ENCODE measurements around the gene RAB22A. TPM values are rescaled to one million over a fixed set of nuclear protein-coding genes. Genes with fewer than 3 reads are reported as not detected.
A peak's percentile ranks its signal among the peaks of the same experiment; 100 is the strongest.

Gene RAB22A
- total RNA-seq, 1 experiment from 2014 or later, result 18.4 TPM

GRCh38 chr20:58340151-58340550 lies 30.6 kb downstream of the RAB22A start:
- no peak for TF ChIP-seq CTCF (IDR thresholded peaks at IDR 0.05; ENCODE audit: unreplicated experiment)
- H3K36me3 Mint-ChIP-seq (ENCODE audit: insufficient read depth, unreplicated experiment), result peaks cover 14% of the 10 kb centered on the region
- H3K4me3 Mint-ChIP-seq (ENCODE audit: unreplicated experiment), result no peak overlapping the region
- peak overlapping the region; percentile 81 for H3K27ac Mint-ChIP-seq (ENCODE audit: low read depth, unreplicated experiment)
- peaks cover 28% of the 10 kb centered on the region for H3K4me1 Mint-ChIP-seq (ENCODE audit: insufficient read depth, unreplicated experiment)
- BruUV-seq (replicated peaks), result no TSS peak
- no peaks in the 10 kb centered on the region for H3K27me3 Mint-ChIP-seq (ENCODE audit: insufficient read depth, unreplicated experiment)
- no peak for DNase-seq (ENCODE audit: unreplicated experiment)
- no peaks in the 10 kb centered on the region for H3K9me3 Mint-ChIP-seq (ENCODE audit: unreplicated experiment)
- CTCF ChIA-PET, result interaction anchor here (0.5 kb wide), 1 partner anchor 91 kb away, joined by 3 read pairs; no protein-coding TSS in a partner anchor
- intact Hi-C loops (cut with micrococcal nuclease), result no loop called here
- POLR2A ChIA-PET, result interaction anchor here (0.9 to 1.0 kb wide), 2 partner anchors 9 to 49 kb away, joined by 3 to 4 read pairs; partner anchors contain the start of gene VAPB

DNA sequence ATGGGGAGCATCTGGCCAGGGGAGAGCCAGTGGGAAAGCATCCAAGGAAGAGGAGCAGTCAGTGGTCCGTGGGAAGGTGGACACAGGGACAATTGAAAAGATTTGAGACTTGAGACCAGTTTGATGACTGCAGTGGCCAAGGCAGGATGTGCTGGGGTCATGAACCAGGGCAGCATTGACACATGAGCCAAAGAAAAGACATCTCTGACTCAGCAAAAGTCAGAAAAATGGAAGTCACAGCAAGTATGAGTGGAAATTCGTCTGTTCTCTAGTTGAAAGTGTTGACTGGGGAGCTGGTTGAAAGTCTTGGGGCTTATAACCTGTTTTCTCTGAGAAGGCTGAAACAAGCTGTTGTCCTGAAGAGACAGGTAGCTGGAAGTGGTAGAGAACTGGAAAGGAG lies 31.3 kb downstream of the RAB22A start:
- BruUV-seq (replicated peaks), result no TSS peak
- POLR2A ChIA-PET, result interaction anchor here (1.0 kb wide), 1 partner anchor 10 kb away, joined by 3 read pairs; no protein-coding TSS in a partner anchor
- no peak overlapping the region for H3K4me3 Mint-ChIP-seq (ENCODE audit: unreplicated experiment)
- CTCF ChIA-PET, result interaction anchor here (1.1 kb wide), 1 partner anchor 14 kb away, joined by 3 read pairs; no protein-coding TSS in a partner anchor
- no peaks in the 10 kb centered on the region for H3K9me3 Mint-ChIP-seq (ENCODE audit: unreplicated experiment)
- intact Hi-C loops (cut with micrococcal nuclease), result no loop called here
- H3K4me1 Mint-ChIP-seq (ENCODE audit: insufficient read depth, unreplicated experiment), result peaks cover 28% of the 10 kb centered on the region
- H3K36me3 Mint-ChIP-seq (ENCODE audit: insufficient read depth, unreplicated experiment), result peaks cover 21% of the 10 kb centered on the region
- TF ChIP-seq CTCF (IDR thresholded peaks at IDR 0.05; ENCODE audit: unreplicated experiment), result no peak
- no peaks in the 10 kb centered on the region for H3K27me3 Mint-ChIP-seq (ENCODE audit: insufficient read depth, unreplicated experiment)
- peak overlapping the region; percentile 81 for H3K27ac Mint-ChIP-seq (ENCODE audit: low read depth, unreplicated experiment)
- DNase-seq (ENCODE audit: unreplicated experiment), result no peak

DNA sequence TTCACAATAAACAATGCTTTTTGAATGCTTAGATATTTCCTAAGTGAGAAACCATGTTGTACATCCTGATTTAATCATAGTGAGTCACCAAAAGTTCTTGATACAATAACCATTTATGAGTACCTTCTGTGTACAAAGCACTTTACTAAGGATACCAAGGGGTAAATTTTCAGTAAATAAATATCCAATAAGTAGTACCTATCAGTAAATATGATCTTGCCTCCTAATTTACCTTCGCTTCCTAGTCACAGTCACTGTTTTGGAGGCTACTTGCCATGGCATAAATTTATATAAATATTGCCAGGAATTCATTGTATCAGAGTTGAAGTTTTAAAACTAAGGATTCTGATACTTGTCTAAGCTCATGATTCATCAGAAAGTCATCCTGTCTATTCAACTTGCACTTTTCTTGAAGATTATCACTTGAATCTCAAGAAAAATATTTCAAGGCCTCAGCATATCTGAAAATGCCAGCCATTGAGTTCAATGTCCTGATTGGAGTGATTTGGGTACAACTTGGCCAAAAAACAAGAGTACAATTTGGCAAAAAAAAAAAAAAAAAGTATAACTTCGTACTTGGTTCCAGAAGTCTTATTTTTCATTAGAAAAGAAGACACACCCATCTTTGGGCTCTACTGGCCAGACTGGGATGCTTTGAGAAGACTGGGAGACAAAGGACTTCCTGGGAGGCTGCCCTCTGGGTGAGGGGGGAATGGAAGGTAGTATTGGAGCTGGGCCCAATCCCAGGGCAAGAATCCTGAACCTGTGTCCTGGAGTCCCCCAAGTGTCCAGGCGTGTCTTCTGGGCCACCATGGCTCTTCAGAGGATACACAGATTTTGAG lies 32.8 kb downstream of the RAB22A start:
- CTCF ChIA-PET, result interaction anchor here (0.7 to 2.3 kb wide), 5 partner anchors 8 to 836 kb away, joined by 3 to 6 read pairs (median 3); no protein-coding TSS in a partner anchor
- H3K27me3 Mint-ChIP-seq (ENCODE audit: insufficient read depth, unreplicated experiment), result no peaks in the 10 kb centered on the region
- H3K4me1 Mint-ChIP-seq (ENCODE audit: insufficient read depth, unreplicated experiment), result peaks cover 28% of the 10 kb centered on the region
- H3K27ac Mint-ChIP-seq (ENCODE audit: low read depth, unreplicated experiment), result peak overlapping the region; percentile 81
- TF ChIP-seq CTCF (IDR thresholded peaks at IDR 0.05; ENCODE audit: unreplicated experiment), result no peak
- H3K36me3 Mint-ChIP-seq (ENCODE audit: insufficient read depth, unreplicated experiment), result peaks cover 31% of the 10 kb centered on the region
- intact Hi-C loops (cut with micrococcal nuclease), result no loop called here
- H3K4me3 Mint-ChIP-seq (ENCODE audit: unreplicated experiment), result no peak overlapping the region
- peak; percentile 18 for DNase-seq (ENCODE audit: unreplicated experiment)
- H3K9me3 Mint-ChIP-seq (ENCODE audit: unreplicated experiment), result no peaks in the 10 kb centered on the region
- POLR2A ChIA-PET, result interaction anchor here (0.7 to 2.4 kb wide), 6 partner anchors 9 to 373 kb away, joined by 3 to 9 read pairs (median 4); partner anchors contain the start of genes RAB22A, STX16 and VAPB
- no TSS peak for BruUV-seq (replicated peaks)

- POLR2A ChIA-PET, result interaction anchor here (0.6 to 1.5 kb wide), 2 partner anchors 11 to 107 kb away, joined by 4 read pairs; no protein-coding TSS in a partner anchor
- no peak for DNase-seq (ENCODE audit: unreplicated experiment)
- H3K4me1 Mint-ChIP-seq (ENCODE audit: insufficient read depth, unreplicated experiment), result peaks cover 35% of the 10 kb centered on the region
- H3K9me3 Mint-ChIP-seq (ENCODE audit: unreplicated experiment), result no peaks in the 10 kb centered on the region
- no TSS peak for BruUV-seq (replicated peaks)
- peak overlapping the region; percentile 8 for H3K27ac Mint-ChIP-seq (ENCODE audit: low read depth, unreplicated experiment)
- intact Hi-C loops (cut with micrococcal nuclease), result no loop called here
- peaks cover 34% of the 10 kb centered on the region for H3K36me3 Mint-ChIP-seq (ENCODE audit: insufficient read depth, unreplicated experiment)
- H3K27me3 Mint-ChIP-seq (ENCODE audit: insufficient read depth, unreplicated experiment), result no peaks in the 10 kb centered on the region
- no peak for TF ChIP-seq CTCF (IDR thresholded peaks at IDR 0.05; ENCODE audit: unreplicated experiment)
- H3K4me3 Mint-ChIP-seq (ENCODE audit: unreplicated experiment), result no peak overlapping the region
- CTCF ChIA-PET, result interaction anchor here (0.6 to 1.3 kb wide), 4 partner anchors 10 to 102 kb away, joined by 3 to 7 read pairs (median 4); no protein-coding TSS in a partner anchor
Measured at GRCh38 chr20:58344741-58345140, 35.2 kb downstream of the RAB22A start.
